ENCODE results near the gene FAM72B.
"Not testable (repeated sequence)": the region's sequence is repeated elsewhere in the genome, so short reads cannot be mapped to it uniquely, and the experiment has no call there.

DNA sequence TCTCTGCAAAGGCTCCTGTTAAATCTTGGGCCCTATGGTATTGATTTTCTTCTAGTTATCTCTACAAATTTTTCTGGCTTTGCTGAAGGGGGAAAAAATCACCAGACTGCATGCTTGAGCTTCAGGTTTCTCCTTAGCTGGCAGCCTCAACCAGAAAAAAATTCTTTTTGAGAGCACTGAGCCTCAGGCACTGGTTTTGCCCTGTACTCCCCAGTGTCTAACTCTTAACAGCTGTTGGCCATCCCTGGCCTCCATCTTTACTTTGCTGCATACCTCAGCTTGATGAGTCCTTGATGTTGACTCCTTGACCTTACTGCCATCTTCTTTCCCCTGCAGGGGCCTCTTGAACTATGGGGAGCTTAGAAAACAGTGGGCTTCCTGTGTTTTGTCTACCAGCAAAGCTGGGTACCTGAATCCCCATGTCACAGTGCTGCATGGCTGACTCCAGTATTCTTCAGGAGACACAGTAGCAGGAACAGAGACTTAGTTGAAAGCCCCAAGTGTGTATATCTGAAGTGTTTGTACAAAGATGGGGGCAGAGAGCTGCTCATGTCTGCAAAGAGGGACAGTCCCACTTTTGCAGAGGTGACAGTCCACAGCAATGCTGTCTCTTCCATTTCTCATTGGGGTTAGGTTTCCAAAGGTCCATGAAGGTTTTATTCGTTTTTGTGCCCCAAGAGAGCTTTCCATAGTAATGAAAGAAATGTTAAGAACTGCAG lies 31.7 kb upstream of the FAM72B start:
- TF ChIP-seq, protein P1, sequence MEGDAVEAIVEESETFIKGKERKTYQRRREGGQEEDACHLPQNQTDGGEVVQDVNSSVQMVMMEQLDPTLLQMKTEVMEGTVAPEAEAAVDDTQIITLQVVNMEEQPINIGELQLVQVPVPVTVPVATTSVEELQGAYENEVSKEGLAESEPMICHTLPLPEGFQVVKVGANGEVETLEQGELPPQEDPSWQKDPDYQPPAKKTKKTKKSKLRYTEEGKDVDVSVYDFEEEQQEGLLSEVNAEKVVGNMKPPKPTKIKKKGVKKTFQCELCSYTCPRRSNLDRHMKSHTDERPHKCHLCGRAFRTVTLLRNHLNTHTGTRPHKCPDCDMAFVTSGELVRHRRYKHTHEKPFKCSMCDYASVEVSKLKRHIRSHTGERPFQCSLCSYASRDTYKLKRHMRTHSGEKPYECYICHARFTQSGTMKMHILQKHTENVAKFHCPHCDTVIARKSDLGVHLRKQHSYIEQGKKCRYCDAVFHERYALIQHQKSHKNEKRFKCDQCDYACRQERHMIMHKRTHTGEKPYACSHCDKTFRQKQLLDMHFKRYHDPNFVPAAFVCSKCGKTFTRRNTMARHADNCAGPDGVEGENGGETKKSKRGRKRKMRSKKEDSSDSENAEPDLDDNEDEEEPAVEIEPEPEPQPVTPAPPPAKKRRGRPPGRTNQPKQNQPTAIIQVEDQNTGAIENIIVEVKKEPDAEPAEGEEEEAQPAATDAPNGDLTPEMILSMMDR (IDR thresholded peaks at IDR 0.05), result not testable (repeated sequence)
- not testable (repeated sequence) for TF ChIP-seq POLR2A (IDR thresholded peaks at IDR 0.05)
